Activated T-helper 17 cell treated with anti-CD3 and anti-CD28 coated beads, Interleukin-2, amount 50 U/mL, for 72 hours (primary cell): Measurements from ENCODE around the gene C1orf21. TPM values are rescaled to one million over a fixed set of nuclear protein-coding genes. Genes with fewer than 3 reads are reported as not detected.

Experiments
- ATAC-seq: fragments of 150-1000 bp; cut with Tn5 transposase; replicated peaks from 2 replicates; pipeline ENCODE4 v1.10.0; 2021; ENCODE audit warnings: mild to moderate bottlenecking, moderate library complexity
- H3K27ac Mint-ChIP-seq: one replicate; pipeline ENCODE4 v1.8.0; 2022; ENCODE audit warnings: mixed read lengths
- H3K27me3 Mint-ChIP-seq: one replicate; pipeline ENCODE4 v1.8.0; 2022; ENCODE audit warnings: mixed read lengths
- H3K36me3 Mint-ChIP-seq: one replicate; pipeline ENCODE4 v1.8.0; 2022; ENCODE audit warnings: low read depth, mild to moderate bottlenecking, mixed read lengths
- H3K4me1 Mint-ChIP-seq: one replicate; pipeline ENCODE4 v1.8.0; 2022; ENCODE audit warnings: mixed read lengths
- H3K4me3 Mint-ChIP-seq: one replicate; pipeline ENCODE4 v1.8.0; 2022; ENCODE audit warnings: mild to moderate bottlenecking, mixed read lengths
- H3K9me3 Mint-ChIP-seq: one replicate; pipeline ENCODE4 v1.8.0; 2022; ENCODE audit warnings: mixed read lengths
- total RNA-seq, 2 donors: library from RNA; stranded (reverse); gene quantifications; one replicate each; pipeline ENCODE4 v1.2.3, GENCODE V29; 2022

Gene C1orf21
- total RNA-seq, 2 donors from 2014 or later, result 0.95 to 2.8 TPM

DNA sequence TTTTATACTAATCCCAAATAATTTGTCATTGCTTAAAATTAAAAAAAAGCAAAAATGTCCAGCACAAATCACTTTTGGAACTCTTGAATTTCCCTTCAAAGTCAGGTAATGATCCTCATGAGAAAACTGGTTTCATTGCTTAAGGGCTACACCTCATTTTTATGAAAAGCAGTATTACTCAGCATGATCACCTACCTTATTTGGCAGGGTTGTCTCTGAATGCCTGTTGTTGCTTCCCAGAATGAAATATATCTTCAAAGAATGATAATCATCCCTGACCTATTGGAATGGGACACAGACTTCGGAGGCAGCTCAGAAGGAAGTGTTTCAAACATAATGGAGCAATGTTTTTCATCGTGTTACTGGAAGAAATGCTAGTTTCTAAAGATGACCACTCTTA lies 29.7 kb downstream of the C1orf21 start:
- no peak for ATAC-seq
- H3K27ac Mint-ChIP-seq, result no peak overlapping the region
- no peaks in the 10 kb centered on the region for H3K36me3 Mint-ChIP-seq
- no peak overlapping the region for H3K4me3 Mint-ChIP-seq
- no peaks in the 10 kb centered on the region for H3K9me3 Mint-ChIP-seq
- H3K4me1 Mint-ChIP-seq, result no peaks in the 10 kb centered on the region
- H3K27me3 Mint-ChIP-seq, result peaks cover 32% of the 10 kb centered on the region

DNA sequence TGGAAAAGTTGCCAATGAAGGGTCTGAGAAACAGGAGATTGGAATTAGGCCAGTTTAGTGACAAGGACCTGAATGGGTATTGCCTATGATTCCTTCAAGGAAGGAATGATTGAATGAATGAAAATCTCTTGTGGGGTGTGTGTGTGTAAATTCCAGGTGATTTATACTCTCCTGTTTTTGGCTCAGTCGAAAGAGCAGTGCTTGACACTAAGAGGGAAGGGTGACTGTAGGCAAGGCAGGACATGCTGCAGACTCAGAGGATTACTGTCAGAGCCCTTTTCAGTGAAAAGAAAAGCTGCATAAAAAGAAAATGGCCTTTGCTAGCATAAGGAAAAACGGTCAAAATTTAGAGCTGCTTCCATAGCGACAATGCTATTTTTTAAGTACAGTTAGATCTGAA lies 30.1 kb downstream of the C1orf21 start:
- no peak for ATAC-seq
- Mint-ChIP-seq H3K36me3 (no peaks in the 10 kb centered on the region), H3K27me3 (peaks cover 34% of the 10 kb centered on the region)

DNA sequence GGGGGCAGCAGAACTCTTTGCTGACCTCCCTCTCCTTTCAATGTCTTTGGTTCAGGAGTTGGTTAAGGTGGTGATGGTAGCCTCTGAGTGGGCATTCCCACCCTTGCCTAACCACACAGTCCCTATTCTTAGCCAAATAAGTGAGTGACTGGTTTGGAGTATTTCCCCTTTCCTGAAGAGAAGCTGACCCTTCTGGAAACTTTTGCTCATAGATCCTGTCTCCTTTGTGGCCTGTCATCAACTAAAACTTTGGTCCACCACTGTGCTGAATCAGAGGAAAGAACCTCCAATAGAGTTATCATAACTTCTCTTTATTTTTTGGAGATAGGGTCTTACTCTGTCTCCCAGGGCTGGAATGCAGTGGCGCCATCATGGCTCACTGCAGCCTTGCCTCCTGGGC lies 31.1 kb downstream of the C1orf21 start:
- ATAC-seq, result no peak
- H3K4me3 Mint-ChIP-seq, result no peak overlapping the region
- no peaks in the 10 kb centered on the region for H3K9me3 Mint-ChIP-seq
- H3K27me3 Mint-ChIP-seq, result peaks cover 38% of the 10 kb centered on the region
- no peaks in the 10 kb centered on the region for H3K36me3 Mint-ChIP-seq
- H3K27ac Mint-ChIP-seq, result no peak overlapping the region
- no peaks in the 10 kb centered on the region for H3K4me1 Mint-ChIP-seq

More for the DNA sequence above, 30.1 kb downstream of the C1orf21 start:
- H3K4me1 Mint-ChIP-seq, result no peaks in the 10 kb centered on the region
- no peaks in the 10 kb centered on the region for H3K9me3 Mint-ChIP-seq
- no peak overlapping the region for H3K4me3 Mint-ChIP-seq
- H3K27ac Mint-ChIP-seq, result no peak overlapping the region

DNA sequence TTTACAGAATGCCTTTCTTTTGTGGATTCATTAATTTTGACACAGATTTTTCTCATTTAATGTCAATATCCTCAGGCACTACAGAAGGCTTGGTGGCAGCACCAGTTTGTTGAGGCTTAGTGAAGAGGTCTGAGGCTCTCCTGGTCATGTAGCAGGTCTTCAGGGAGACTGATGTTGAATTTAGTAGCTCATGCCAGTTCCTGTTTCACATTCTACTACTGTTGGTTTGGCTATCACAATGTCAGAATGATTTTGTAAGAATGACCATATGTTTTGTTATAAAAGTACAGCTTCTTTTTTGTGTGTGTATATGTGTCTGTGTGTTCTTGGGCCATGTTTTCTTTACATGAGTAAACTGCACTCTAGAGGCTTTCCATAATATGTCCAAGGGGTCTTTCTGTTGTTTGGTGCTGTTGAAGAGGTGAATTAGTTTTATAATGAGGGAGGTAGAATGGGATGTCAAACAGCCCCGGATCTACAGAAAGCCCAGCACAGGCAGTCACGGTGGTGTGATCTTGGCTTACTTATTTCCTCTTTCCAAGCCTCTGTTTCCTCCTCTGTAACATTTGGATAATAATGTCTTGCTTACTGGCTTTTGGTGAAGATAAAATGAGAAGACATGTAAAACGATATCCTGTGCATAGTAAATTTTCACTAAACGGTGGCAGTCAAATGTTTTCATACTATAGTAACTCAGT lies 32.0 kb downstream of the C1orf21 start:
- peaks cover 38% of the 10 kb centered on the region for H3K27me3 Mint-ChIP-seq
- no peaks in the 10 kb centered on the region for H3K36me3 Mint-ChIP-seq
- H3K27ac Mint-ChIP-seq, result no peak overlapping the region
- no peaks in the 10 kb centered on the region for H3K9me3 Mint-ChIP-seq
- H3K4me1 Mint-ChIP-seq, result no peaks in the 10 kb centered on the region
- ATAC-seq, result no peak
- no peak overlapping the region for H3K4me3 Mint-ChIP-seq

DNA sequence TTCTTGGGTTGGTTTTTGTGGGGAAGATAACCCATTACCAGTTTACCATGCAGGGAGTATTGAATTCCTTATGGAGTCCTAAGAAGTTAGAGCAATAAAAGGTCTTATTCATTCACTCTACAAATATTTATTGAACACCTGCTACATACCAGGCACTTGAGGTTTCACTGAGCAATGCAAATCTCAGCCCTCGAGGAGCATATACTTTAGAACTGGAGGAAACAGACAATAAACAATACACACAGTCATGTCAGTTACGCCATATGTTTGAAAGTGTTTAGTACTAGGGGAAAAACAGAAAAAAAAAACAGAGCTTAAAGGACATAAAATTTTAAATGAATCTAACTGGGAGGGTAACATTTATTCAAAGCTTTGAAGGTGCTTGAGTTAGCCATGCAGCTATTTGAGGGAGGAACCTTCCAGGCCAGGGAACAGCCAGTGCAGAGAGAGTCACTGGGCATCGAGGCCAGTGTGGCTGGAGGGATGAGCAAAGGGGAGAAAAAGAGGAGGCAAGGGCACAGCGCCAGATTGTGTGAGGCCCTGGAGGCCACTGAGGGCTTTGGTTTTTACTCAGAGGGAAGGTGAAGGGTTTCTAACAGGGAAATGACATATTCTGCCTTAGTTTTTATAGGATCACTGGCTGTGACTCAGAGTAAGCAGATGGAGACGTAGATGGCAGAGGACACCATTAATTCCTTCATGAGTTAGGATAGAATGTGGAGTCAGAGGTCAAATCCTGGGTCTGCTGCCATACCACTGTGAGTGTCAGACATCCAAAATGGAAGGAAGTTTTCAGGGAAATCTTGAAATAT lies 32.7 kb downstream of the C1orf21 start:
- peaks cover 38% of the 10 kb centered on the region for H3K27me3 Mint-ChIP-seq
- no peak overlapping the region for H3K4me3 Mint-ChIP-seq
- no peak overlapping the region for H3K27ac Mint-ChIP-seq
- H3K9me3 Mint-ChIP-seq, result no peaks in the 10 kb centered on the region
- H3K4me1 Mint-ChIP-seq, result no peaks in the 10 kb centered on the region
- H3K36me3 Mint-ChIP-seq, result no peaks in the 10 kb centered on the region
- no peak for ATAC-seq

DNA sequence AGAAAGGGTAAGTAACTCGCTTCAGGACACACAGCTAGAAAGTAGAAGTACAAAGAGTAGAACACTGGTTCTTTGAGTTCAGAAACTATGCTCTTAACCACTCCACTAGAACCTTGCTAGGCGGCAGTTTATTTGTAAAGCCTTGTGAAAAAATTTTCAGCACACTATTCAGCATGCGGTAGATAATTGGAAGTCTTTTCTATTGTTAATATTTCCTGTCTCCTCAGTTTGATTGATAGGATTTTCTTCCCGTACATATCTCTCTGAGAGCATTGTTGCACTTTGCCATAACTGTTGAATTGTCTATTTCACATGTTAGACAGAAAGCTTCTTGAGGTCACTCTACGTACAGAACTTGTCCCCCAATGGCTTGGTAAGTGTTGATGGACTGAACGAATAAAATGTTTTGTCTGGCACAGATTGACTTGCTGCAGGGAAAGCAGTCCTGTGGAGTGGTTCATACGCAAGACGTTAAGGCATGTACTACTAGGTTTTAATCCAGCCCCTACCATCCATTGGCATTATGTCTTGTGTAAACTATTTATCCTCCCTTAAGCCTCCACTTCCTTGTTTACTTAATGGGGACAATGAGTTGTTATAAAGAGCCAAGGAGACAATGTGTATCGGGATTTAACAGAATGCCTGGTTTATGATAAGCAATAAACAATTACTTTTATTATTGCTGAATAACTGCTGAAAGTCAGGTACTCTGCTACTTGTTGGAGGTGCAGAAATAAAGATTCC lies 35.8 kb downstream of the C1orf21 start:
- ATAC-seq, result no peak

DNA sequence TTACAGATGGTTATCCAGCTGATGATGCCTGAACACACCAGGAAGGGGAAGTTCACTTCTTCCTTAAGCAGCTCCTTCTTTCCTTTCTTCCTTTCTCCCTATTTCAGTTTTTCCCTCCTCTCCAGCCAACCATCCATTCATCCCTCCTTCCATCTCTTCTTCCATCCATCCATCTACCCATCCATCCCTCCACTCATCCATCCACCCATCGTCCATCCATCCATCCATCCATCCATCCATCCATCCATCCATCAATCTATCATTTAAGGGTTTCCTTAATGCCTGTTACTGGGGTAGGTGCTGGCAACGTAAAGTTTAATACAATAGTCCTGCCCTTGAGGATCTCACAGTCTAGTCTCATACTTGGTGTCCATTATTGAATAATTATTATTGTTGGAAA lies 36.8 kb downstream of the C1orf21 start:
- Mint-ChIP-seq H3K4me3 (no peak overlapping the region), H3K27ac (no peak overlapping the region), H3K36me3 (no peaks in the 10 kb centered on the region), H3K27me3 (peaks cover 41% of the 10 kb centered on the region), H3K9me3 (no peaks in the 10 kb centered on the region), H3K4me1 (no peaks in the 10 kb centered on the region)
- ATAC-seq, result no peak

More for the DNA sequence above, 35.8 kb downstream of the C1orf21 start:
- Mint-ChIP-seq H3K27me3 (peaks cover 41% of the 10 kb centered on the region), H3K4me1 (no peaks in the 10 kb centered on the region), H3K36me3 (no peaks in the 10 kb centered on the region), H3K27ac (no peak overlapping the region), H3K9me3 (no peaks in the 10 kb centered on the region), H3K4me3 (no peak overlapping the region)

DNA sequence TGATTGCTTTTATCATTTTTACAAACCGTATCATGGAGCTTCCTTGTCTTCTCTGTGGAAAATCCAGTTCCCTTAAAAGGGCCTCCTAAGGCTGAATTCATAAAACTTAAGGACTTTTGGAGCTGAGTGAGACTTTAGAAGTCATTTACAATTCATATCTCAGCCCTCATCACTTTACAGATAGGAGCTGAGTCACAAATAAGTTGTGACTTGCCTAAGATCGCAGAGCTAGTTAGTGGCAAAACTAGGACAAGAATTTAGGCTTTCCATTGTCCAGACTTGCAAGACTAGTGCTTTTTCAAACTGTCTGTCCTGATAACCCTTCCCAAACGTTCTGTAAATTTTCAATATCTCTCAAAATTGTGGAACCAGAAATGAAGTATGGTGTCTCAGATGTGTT lies 37.3 kb downstream of the C1orf21 start:
- H3K27me3 Mint-ChIP-seq, result peaks cover 36% of the 10 kb centered on the region
- no peaks in the 10 kb centered on the region for H3K4me1 Mint-ChIP-seq
- no peak overlapping the region for H3K4me3 Mint-ChIP-seq
- H3K27ac Mint-ChIP-seq, result no peak overlapping the region
- no peaks in the 10 kb centered on the region for H3K9me3 Mint-ChIP-seq
- H3K36me3 Mint-ChIP-seq, result no peaks in the 10 kb centered on the region
- ATAC-seq, result no peak

DNA sequence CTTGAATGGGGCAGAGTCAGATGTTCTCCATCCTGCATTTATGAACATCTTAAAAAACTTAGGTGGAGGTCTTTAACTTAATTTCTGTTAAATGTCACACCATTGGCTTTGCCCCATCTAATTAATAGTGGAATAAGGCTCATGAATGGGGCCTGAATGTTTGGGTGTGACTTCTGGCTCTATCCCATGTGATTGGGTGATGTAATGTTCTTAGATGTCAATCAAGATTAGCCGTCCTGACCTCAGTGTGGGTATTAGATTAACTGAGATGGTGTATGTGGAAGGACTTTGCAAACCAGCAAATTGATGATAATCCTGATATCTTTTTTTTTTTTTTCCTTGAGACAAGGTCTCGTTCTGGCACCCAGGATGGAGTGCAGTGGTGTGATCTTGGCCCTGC lies 38.1 kb downstream of the C1orf21 start:
- no peak for ATAC-seq
- H3K4me1 Mint-ChIP-seq, result no peaks in the 10 kb centered on the region
- H3K27ac Mint-ChIP-seq, result no peak overlapping the region
- no peaks in the 10 kb centered on the region for H3K9me3 Mint-ChIP-seq
- peaks cover 28% of the 10 kb centered on the region for H3K27me3 Mint-ChIP-seq
- H3K4me3 Mint-ChIP-seq, result no peak overlapping the region
- H3K36me3 Mint-ChIP-seq, result no peaks in the 10 kb centered on the region

DNA sequence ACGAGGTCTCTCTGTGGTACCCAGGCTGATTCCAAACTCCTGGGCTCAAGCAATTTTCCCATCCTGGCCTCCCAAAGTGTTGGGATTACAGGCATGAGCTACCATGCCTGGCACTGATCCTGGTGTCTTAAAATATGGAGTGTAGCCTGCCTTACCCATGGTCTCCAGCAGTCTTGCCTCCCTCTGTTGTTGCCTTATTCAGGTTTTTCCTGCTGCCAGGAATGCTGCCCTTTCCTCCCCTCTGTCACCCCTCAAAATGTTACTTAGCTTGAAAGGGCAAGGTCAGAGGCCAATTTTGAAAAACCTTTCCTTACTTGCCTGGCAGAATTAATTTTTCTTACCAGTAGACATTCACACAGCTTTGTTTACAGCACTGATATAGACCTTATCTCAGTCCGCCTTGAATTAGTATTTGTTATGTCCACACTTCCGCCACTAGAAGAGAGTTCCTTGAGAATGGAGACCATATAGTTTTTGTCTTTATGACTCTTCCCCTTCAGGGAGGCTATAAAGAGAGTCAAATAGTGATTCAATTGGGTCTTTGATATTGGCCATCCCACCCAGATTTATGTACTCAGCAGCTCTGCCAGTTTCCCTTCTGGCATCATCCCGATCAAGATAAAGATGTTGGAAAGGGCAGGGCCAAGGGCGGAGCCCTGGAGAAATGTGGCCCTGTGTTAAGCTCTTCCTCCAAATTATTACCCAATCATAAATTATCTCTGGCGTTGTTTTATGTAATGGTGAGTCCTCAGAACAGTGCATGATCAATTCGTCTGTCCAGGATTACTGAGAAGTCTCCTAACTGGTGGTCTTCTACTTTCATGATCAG lies 38.8 kb downstream of the C1orf21 start:
- Mint-ChIP-seq H3K9me3 (no peaks in the 10 kb centered on the region), H3K4me3 (no peak overlapping the region), H3K4me1 (no peaks in the 10 kb centered on the region), H3K27ac (no peak overlapping the region), H3K36me3 (no peaks in the 10 kb centered on the region), H3K27me3 (peaks cover 28% of the 10 kb centered on the region)
- ATAC-seq, result no peak

DNA sequence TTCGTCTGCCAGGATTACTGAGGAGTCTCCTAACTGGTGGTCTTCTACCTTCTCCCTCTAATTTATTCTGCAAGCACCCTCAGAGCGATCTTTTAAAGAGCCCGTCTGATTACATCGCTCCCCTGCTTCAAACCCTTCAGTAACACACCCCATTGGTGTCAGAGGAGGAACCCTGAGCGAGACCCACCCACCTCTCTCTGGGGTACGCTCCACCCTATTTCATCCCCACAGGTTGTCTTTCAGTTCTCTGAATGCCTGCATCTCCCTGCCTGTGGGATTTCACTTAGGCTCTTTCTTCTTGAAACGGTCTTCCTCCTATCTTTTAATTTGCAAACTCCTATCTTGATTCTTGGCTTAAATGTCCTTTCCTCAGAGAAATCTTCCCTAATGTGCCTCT lies 39.4 kb downstream of the C1orf21 start:
- no peak for ATAC-seq
- H3K4me3 Mint-ChIP-seq, result no peak overlapping the region
- peaks cover 28% of the 10 kb centered on the region for H3K27me3 Mint-ChIP-seq
- H3K27ac Mint-ChIP-seq, result no peak overlapping the region
- no peaks in the 10 kb centered on the region for H3K4me1 Mint-ChIP-seq
- H3K36me3 Mint-ChIP-seq, result no peaks in the 10 kb centered on the region
- H3K9me3 Mint-ChIP-seq, result no peaks in the 10 kb centered on the region

DNA sequence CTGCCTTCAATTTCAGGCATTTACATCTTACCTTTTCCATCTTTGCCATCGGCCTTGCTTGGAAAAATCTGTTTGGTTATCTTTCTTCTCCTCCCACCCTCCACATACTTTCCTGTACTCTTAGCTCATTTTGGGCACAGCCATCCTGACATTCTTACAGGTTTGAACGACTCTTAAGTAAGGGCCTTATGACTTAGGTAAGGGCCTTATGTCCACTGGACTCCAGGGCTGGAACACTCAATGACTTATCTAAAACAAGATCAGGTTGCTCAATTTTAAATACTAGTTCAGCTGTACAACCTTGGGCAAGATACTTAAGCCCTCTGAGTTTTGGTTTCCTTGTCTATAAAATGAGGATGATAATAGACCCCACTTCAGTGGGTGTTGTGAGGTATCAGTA lies 40.9 kb downstream of the C1orf21 start:
- H3K9me3 Mint-ChIP-seq, result no peaks in the 10 kb centered on the region
- H3K4me3 Mint-ChIP-seq, result no peak overlapping the region
- H3K27me3 Mint-ChIP-seq, result peaks cover 26% of the 10 kb centered on the region
- no peak overlapping the region for H3K27ac Mint-ChIP-seq
- H3K36me3 Mint-ChIP-seq, result no peaks in the 10 kb centered on the region
- H3K4me1 Mint-ChIP-seq, result no peaks in the 10 kb centered on the region
- ATAC-seq, result no peak

DNA sequence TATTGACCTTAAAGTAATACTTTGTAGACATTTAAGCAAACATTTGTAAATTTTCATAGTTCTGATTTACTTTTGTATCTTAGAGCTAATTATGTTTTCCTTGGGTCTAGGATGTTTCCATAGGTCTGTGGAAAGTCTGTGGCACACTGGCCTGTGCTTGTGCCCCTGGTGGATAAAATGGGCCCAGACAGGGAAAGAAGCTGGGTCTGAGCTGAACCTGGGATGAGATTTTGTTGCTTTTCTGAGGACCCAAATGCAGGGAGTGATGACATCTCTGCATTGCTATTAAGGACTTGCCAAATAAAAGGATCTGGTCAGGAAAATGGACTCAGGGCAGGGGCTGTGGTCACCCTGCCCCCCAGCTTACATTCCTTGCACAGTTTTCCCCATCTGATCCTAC lies 41.8 kb downstream of the C1orf21 start:
- Mint-ChIP-seq H3K27me3 (peaks cover 24% of the 10 kb centered on the region), H3K9me3 (no peaks in the 10 kb centered on the region), H3K27ac (no peak overlapping the region), H3K4me3 (no peak overlapping the region), H3K4me1 (no peaks in the 10 kb centered on the region), H3K36me3 (no peaks in the 10 kb centered on the region)
- ATAC-seq, result no peak

DNA sequence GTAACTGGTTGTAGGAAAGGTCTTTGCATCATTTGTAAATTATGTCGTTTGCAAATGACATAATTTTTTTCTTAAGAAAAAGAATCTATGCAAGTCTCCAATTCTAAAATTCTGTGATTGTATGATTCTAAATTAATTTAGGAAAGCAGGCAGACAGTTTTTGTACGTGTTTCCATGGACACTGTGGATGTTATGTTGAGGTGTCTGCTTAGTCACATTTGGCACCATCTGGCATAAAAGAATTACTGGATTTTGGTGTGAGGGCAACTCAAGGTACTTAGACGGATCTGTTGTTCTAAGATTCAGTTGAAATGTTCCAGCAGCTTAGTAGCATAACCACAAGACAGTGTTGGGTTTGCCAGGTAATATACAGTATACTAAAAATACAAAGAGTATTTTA lies 42.5 kb downstream of the C1orf21 start:
- H3K4me3 Mint-ChIP-seq, result no peak overlapping the region
- H3K27me3 Mint-ChIP-seq, result peaks cover 18% of the 10 kb centered on the region
- H3K27ac Mint-ChIP-seq, result no peak overlapping the region
- H3K9me3 Mint-ChIP-seq, result no peaks in the 10 kb centered on the region
- H3K4me1 Mint-ChIP-seq, result no peaks in the 10 kb centered on the region
- H3K36me3 Mint-ChIP-seq, result no peaks in the 10 kb centered on the region
- ATAC-seq, result no peak
